ENCODE measurements around the gene PCCA. TPM values are rescaled to one million over a fixed set of nuclear protein-coding genes. Genes with fewer than 3 reads are reported as not detected.
A peak's percentile ranks its signal among the peaks of the same experiment; 100 is the strongest.

The PCCA gene
- polyA plus RNA-seq, 2 of the 4 experiments (the other 2 are of a cell fraction), result 13.2 to 13.7 TPM

GRCh38 chr13:100513171-100513570 is 424.3 kb downstream of the PCCA start:
- POLR2A ChIA-PET, result no interaction called here
- TF ChIP-seq RARB (CRISPR knock-in tag; IDR thresholded peaks at IDR 0.05) (no peak), ZC3H11A (IDR thresholded peaks at IDR 0.05) (no peak), HOXA7 (CRISPR knock-in tag; IDR thresholded peaks at IDR 0.05) (no peak), MAZ (IDR thresholded peaks at IDR 0.05; ENCODE audit: borderline replicate concordance, low read depth, low read length) (no peak), EHF (CRISPR knock-in tag; IDR thresholded peaks at IDR 0.05) (no peak), SMC3 (IDR thresholded peaks at IDR 0.05) (no peak), CBX2 (IDR thresholded peaks at IDR 0.05; ENCODE audit: borderline replicate concordance, low read depth) (no peak), ZFP36 (IDR thresholded peaks at IDR 0.05; ENCODE audit: borderline replicate concordance, partially characterized antibody) (no peak), HOXB13 (CRISPR knock-in tag; IDR thresholded peaks at IDR 0.05; ENCODE audit: low read depth) (no peak)
- FAIRE-seq (no peak), DNase-seq (ENCODE audit: low read depth in 1 of 2, low spot score in 1 of 2) (no peak), ATAC-seq (no peak)
- Histone ChIP-seq H3K4me2 (no peak overlapping the region; the same call in 2 of the 3 replicates), H3K9me3 (no peaks in the 10 kb centered on the region), H3K27ac (peak overlapping the region in 1 of 2 experiments; percentile 33; a peak in 1 of 6 replicates), H3K4me1 (peaks cover 34% of the 10 kb centered on the region), H3K4me3 (no peak overlapping the region)
- WGBS (ENCODE audit: missing lambda C conversion rate), result 65% methylated on average over 3 of the region's 3 CpGs
- CTCF ChIA-PET, result interaction anchor here (0.6 to 3.6 kb wide), 9 partner anchors 9 to 857 kb away, joined by 3 to 15 read pairs (median 7); no protein-coding TSS in a partner anchor

GRCh38 chr13:100513987-100514670 is 425.2 kb downstream of the PCCA start:
- Histone ChIP-seq H3K4me1 (peaks cover 43% of the 10 kb centered on the region), H3K4me3 (no peak overlapping the region), H3K4me2 (peak overlapping the region; percentile 61), H3K27ac (peak overlapping the region; percentile 35 to 56; a peak in 4 of 6 replicates), H3K9me3 (no peaks in the 10 kb centered on the region)
- no peak for ATAC-seq
- TF ChIP-seq ZNF302 (CRISPR knock-in tag; IDR thresholded peaks at IDR 0.05) (no peak), CEBPB (IDR thresholded peaks at IDR 0.05) (peak in 1 of 2 experiments; percentile 61; a peak in 2 of 4 replicates)
- ChIA-PET POLR2A (interaction anchor here (1.0 kb wide), 1 partner anchor 544 kb away, joined by 5 read pairs; no protein-coding TSS in a partner anchor), CTCF (interaction anchor here (1.0 to 3.0 kb wide), 17 partner anchors 8 to 858 kb away, joined by 3 to 15 read pairs (median 7); partner anchors contain the start of gene ZIC2)
- WGBS (ENCODE audit: missing lambda C conversion rate), result 46% methylated on average over 8 of the region's 8 CpGs
- no peak for FAIRE-seq
- DNase-seq (ENCODE audit: low read depth in 1 of 2, low spot score in 1 of 2), result no peak

DNA sequence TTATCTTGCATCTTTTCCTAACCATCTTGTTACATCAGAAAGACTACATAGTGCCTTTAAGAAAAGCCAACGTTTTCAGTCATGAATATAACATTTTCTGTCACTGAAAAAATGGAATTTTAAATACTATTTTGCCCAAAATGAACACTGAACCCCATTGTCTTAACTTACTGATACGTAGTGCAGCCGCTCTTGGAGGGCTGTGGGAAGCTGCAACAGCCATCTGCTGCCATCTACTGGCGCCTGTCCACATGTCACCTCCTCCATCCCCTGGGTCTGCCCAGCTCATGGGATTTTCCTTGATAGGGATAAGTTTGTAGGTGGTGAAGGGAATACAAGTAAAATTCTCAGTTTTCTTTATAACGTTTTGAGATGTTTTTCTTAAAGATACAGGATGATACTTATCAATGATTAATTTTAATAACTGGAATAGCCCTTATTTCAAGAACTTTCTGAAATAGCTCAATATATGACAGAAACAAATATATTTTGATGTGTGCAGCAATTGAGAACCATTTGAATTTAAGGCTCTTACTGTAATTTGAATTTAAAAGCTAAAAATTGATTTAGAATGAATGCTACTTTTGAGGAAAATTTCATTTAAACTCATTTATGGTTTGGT is 426.0 kb downstream of the PCCA start:
- Histone ChIP-seq H3K4me1 (peaks cover 43% of the 10 kb centered on the region), H3K4me2 (peak overlapping the region; percentile 61), H3K9me3 (no peaks in the 10 kb centered on the region), H3K4me3 (no peak overlapping the region), H3K27ac (peak overlapping the region; percentile 35 to 56; a peak in 4 of 6 replicates)
- TF ChIP-seq MAZ (IDR thresholded peaks at IDR 0.05; ENCODE audit: borderline replicate concordance, low read depth, low read length), result no peak
- TF ChIP-seq, protein P1, sequence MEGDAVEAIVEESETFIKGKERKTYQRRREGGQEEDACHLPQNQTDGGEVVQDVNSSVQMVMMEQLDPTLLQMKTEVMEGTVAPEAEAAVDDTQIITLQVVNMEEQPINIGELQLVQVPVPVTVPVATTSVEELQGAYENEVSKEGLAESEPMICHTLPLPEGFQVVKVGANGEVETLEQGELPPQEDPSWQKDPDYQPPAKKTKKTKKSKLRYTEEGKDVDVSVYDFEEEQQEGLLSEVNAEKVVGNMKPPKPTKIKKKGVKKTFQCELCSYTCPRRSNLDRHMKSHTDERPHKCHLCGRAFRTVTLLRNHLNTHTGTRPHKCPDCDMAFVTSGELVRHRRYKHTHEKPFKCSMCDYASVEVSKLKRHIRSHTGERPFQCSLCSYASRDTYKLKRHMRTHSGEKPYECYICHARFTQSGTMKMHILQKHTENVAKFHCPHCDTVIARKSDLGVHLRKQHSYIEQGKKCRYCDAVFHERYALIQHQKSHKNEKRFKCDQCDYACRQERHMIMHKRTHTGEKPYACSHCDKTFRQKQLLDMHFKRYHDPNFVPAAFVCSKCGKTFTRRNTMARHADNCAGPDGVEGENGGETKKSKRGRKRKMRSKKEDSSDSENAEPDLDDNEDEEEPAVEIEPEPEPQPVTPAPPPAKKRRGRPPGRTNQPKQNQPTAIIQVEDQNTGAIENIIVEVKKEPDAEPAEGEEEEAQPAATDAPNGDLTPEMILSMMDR (IDR thresholded peaks at IDR 0.05), result peak; percentile 84
- no peak for TF ChIP-seq PHF8 (IDR thresholded peaks at IDR 0.05; ENCODE audit: borderline replicate concordance, low read depth)
- peak; percentile 93 to 95 for TF ChIP-seq RAD21 (conservative IDR thresholded peaks at IDR 0.05 in 1 of 2, IDR thresholded peaks at IDR 0.05 in 1 of 2)
- peak; percentile 85 for TF ChIP-seq SMC3 (IDR thresholded peaks at IDR 0.05)
- no peak for TF ChIP-seq CBX2 (IDR thresholded peaks at IDR 0.05; ENCODE audit: borderline replicate concordance, low read depth)
- no peak for TF ChIP-seq EHF (CRISPR knock-in tag; IDR thresholded peaks at IDR 0.05)
- TF ChIP-seq BCL3 (IDR thresholded peaks at IDR 0.05), result no peak
- peak; percentile 67 to 89 for DNase-seq (ENCODE audit: low read depth in 1 of 2, low spot score in 1 of 2)
- ChIA-PET CTCF (interaction anchor here (0.6 to 3.0 kb wide), 21 partner anchors 9 to 859 kb away, joined by 3 to 15 read pairs (median 3); partner anchors contain the start of gene ZIC2), POLR2A (interaction anchor here (1.0 kb wide), 1 partner anchor 545 kb away, joined by 5 read pairs; no protein-coding TSS in a partner anchor)
- peak; percentile 97 to 98 for ATAC-seq
- 5% methylated on average over 5 of the region's 5 CpGs for WGBS (ENCODE audit: missing lambda C conversion rate)
- FAIRE-seq, result no peak

Measured in A549 (cell line).